Measurements from ENCODE around the gene P2RX4. TPM values are rescaled to one million over a fixed set of nuclear protein-coding genes. Genes with fewer than 3 reads are reported as not detected.

P2RX4 gene
- total and polyA plus RNA-seq, 3 donors (not counting 1 experiment from before 2014, with no cell fraction given), result 3.3 to 5.4 (median 5.0) TPM

Other genes starting within 250 kb of the P2RX4 start
- not detected for gene HNF1A, start 231.6 kb upstream of the P2RX4 start, total RNA-seq
- not detected for gene HNF1A, start 231.6 kb upstream of the P2RX4 start, polyA plus RNA-seq
- 10 to 100 TPM; 12.0 to 16.9 TPM for gene C12orf43, start 193.6 kb upstream of the P2RX4 start, total RNA-seq
- gene C12orf43, start 193.6 kb upstream of the P2RX4 start, polyA plus RNA-seq, result 16.5 TPM
- gene OASL, start 170.9 kb upstream of the P2RX4 start, total RNA-seq, result under 1 TPM; 0.50 to 0.66 TPM
- gene OASL, start 170.9 kb upstream of the P2RX4 start, polyA plus RNA-seq, result 0.50 TPM
- gene P2RX7, start 77.3 kb upstream of the P2RX4 start, total RNA-seq, result under 1 TPM; 0.17 to 0.49 TPM
- 0.26 TPM for gene P2RX7, start 77.3 kb upstream of the P2RX4 start, polyA plus RNA-seq
- gene CAMKK2, start 86.6 kb downstream of the P2RX4 start, total RNA-seq, result 10 to 100 TPM; 24.8 to 26.0 TPM
- gene CAMKK2, start 86.6 kb downstream of the P2RX4 start, polyA plus RNA-seq, result 25.6 TPM
- 100 to 1,000 TPM in 1 of 2 donors, 10 to 100 TPM in 1; 85.1 to 118 TPM for gene ANAPC5, start 142.3 kb downstream of the P2RX4 start, total RNA-seq
- gene ANAPC5, start 142.3 kb downstream of the P2RX4 start, polyA plus RNA-seq, result 121 TPM
- 10 to 100 TPM; 49.5 to 56.8 TPM for gene RNF34, start 190.0 kb downstream of the P2RX4 start, total RNA-seq
- gene RNF34, start 190.0 kb downstream of the P2RX4 start, polyA plus RNA-seq, result 34.9 TPM